GM12878 (cell line): ENCODE measurements around the gene LRRFIP2.

Experiments
- BCL11A ChIP-seq: IDR thresholded peaks from 2 replicates; pipeline ENCODE4 v1.6.1; 2011; ENCODE audit warnings: low read depth, low read length
- CTCF ChIP-seq, 3 experiments: IDR thresholded peaks in 2 of 3; conservative IDR thresholded peaks in 1 of 3; 2 replicates each; pipeline ENCODE4 v1.5.1; 2011; ENCODE audit warnings: low read depth in 3 of 3, low read length in 3 of 3, mild to moderate bottlenecking in 3 of 3, control low read depth in 2 of 3, moderate library complexity in 2 of 3, inconsistent platforms in 1 of 3, mixed read lengths in 1 of 3; ENCODE audit not compliant: control insufficient read depth in 2 of 3, insufficient read depth in 1 of 3; ENCODE audit errors: extremely low read depth in 1 of 3
- KDM1A ChIP-seq: fragments of 200-600 bp; sonication (generic); IDR thresholded peaks from 2 replicates; pipeline ENCODE4 v1.6.1; 2016; ENCODE audit warnings: borderline replicate concordance
- NR2C2 ChIP-seq: IDR thresholded peaks from 2 replicates; pipeline ENCODE4 v1.6.1; 2011; ENCODE audit warnings: borderline replicate concordance, low read depth; ENCODE audit not compliant: control insufficient read depth, insufficient read length
- POLR2A ChIP-seq: IDR thresholded peaks from 2 replicates; pipeline ENCODE4 v1.6.1; 2011; ENCODE audit warnings: low read depth, mild to moderate bottlenecking, low read length
- POLR2AphosphoS5 ChIP-seq: IDR thresholded peaks from 2 replicates; pipeline ENCODE4 v1.6.1; 2011; ENCODE audit warnings: mild to moderate bottlenecking, low read length, inconsistent platforms
- SIN3A ChIP-seq: IDR thresholded peaks from 2 replicates; pipeline ENCODE4 v1.6.1; 2012; ENCODE audit warnings: low read depth, low read length, improper control_type of control experiment
- USF2 ChIP-seq: IDR thresholded peaks from 2 replicates; pipeline ENCODE4 v1.6.1; 2011; ENCODE audit warnings: low read depth, low read length, improper control_type of control experiment, borderline replicate concordance
- ZNF274 ChIP-seq: IDR thresholded peaks from one replicate; pipeline ENCODE4 v1.8.0; 2011; ENCODE audit not compliant: insufficient read length, insufficient read depth
- ZNF687 ChIP-seq: fragments of 450-650 bp; IDR thresholded peaks from 2 replicates; pipeline ENCODE4 v1.6.1; 2017; ENCODE audit warnings: mild to moderate bottlenecking, moderate library complexity
- ZZZ3 ChIP-seq: IDR thresholded peaks from 2 replicates; pipeline ENCODE4 v1.6.1; 2011; ENCODE audit warnings: low read depth; ENCODE audit not compliant: control insufficient read depth, insufficient read length
- TF ChIP-seq, protein P1 (sequence below): fragments of 450-650 bp; IDR thresholded peaks from 2 replicates; pipeline ENCODE4 v1.6.1; 2017; ENCODE audit warnings: mild to moderate bottlenecking, low read depth, inconsistent platforms; ENCODE audit not compliant: poor library complexity, severe bottlenecking

DNA sequence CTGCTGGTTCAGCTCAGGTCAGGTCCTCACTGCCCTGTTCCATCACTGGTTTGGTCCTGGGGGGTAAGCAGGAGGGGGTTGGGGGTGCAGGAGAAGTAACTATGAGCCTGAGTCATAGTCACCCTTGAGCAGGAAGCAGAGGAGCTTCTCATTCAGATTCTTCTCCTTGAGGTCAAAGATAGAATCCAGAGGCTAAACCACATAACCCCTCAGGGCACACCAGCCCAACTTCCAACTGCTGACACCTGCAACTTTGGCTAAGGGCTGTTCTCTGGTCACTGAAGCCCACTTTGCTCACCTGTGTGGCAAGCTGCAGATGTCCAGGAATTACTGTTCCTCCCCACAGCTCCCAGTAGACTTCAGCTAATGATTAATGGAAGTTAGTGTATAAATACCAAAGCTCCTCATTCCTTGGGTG, 48.8 kb upstream of the LRRFIP2 start:
- TF ChIP-seq ZNF274 (no peak), POLR2A (no peak), CTCF (IDR thresholded peaks at IDR 0.05 in 2 of 3, conservative IDR thresholded peaks at IDR 0.05 in 1 of 3; ENCODE audit: control insufficient read depth in 2 of 3, extremely low read depth in 1 of 3, insufficient read depth in 1 of 3, low read depth in 3 of 3, low read length in 3 of 3) (no peak), SIN3A (no peak), BCL11A (no peak), POLR2AphosphoS5 (no peak), KDM1A (no peak), ZZZ3 (no peak), ZNF687 (no peak), NR2C2 (no peak), USF2 (no peak)
- TF ChIP-seq, protein P1, sequence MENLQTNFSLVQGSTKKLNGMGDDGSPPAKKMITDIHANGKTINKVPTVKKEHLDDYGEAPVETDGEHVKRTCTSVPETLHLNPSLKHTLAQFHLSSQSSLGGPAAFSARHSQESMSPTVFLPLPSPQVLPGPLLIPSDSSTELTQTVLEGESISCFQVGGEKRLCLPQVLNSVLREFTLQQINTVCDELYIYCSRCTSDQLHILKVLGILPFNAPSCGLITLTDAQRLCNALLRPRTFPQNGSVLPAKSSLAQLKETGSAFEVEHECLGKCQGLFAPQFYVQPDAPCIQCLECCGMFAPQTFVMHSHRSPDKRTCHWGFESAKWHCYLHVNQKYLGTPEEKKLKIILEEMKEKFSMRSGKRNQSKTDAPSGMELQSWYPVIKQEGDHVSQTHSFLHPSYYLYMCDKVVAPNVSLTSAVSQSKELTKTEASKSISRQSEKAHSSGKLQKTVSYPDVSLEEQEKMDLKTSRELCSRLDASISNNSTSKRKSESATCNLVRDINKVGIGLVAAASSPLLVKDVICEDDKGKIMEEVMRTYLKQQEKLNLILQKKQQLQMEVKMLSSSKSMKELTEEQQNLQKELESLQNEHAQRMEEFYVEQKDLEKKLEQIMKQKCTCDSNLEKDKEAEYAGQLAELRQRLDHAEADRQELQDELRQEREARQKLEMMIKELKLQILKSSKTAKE = no peak
